HG02642 (cell line): ENCODE results near the gene HSPA5.
"Not testable (repeated sequence)": the region's sequence is repeated elsewhere in the genome, so short reads cannot be mapped to it uniquely, and the experiment has no call there.

Source experiments
- ATAC-seq: cut with Tn5 transposase; IDR thresholded peaks from one replicate; pipeline ENCODE4 v1.9.1; 2021; ENCODE audit warnings: mild to moderate bottlenecking; ENCODE audit not compliant: unreplicated experiment, poor library complexity

Gene HSPA5

GRCh38 chr9:125246261-125246667, 5.1 kb upstream of the HSPA5 start:
- no peak for ATAC-seq

DNA sequence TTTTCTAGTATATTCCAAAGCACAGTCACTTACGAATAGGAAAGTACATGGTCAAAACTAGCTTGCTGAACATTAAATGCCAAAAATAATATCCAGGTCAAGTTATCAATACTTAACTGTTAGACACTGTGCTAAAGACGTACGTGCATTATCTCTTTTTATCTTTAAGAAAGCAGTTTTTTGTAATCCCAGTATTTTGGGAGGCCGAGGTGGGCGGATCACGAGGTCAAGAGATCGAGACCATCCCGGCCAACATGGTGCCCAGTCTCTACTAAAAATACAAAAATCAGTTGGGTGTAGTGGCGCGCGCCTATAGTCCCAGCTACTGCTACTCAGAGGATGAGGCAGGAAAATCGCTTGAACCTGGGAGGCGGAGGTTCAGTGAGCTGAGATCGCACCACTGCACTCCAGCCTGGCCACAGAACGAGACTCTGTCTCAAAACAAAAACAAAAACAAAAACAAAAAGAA, 2.7 kb upstream of the HSPA5 start:
- no peak for ATAC-seq

DNA sequence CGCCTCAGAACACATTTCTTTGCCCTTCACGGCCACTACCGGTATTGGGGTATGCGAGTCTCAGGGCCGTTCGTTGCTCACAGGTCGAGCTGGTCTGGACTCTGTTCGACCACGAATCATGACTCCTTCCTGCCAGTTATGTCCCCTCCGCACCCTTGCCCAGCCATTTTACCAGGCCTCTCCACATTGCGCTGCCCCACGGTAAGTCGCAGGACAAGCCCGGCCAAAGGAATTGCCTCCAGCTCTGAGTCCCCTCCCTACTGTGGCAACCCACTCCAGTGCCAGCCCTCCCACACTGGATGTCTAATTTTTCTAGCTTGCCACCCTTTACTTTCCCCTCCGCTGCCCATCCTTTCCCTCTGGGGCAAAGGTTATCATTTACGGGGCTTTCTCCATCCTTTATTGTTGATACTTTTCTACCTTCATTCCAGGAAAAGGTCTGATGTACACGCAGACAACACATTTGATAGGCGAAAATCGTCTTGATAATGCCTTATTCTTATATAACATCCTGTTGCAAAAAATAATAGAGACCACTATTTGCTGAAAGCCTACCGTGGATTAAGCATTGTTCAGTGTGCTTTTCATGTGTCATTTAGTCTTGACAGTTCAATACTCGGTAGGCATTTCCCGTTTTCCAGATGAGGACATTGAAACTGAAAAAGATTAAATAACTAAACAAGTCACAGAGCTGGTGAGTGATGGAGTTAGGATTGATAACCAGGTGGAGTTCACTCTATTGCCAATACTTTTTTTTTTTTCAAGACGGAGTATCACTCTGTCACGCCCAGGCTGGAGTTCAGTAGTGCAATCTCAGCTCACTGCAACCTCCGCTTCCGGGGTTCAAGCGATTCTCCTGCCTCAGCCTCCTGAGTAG, 958 bp upstream of the HSPA5 start:
- ATAC-seq: no peak

DNA sequence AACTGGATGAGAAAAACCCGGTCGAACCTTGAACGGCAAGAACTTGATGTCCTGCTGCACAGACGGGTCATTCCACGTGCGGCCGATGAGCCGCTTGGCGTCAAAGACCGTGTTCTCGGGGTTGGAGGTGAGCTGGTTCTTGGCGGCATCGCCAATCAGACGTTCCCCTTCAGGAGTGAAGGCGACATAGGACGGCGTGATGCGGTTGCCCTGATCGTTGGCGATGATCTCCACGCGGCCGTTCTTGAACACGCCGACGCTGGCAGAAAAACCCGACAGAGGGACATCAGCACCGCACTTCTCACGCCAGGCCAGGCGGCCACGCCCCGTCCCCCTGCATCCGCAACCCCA, 519 bp downstream of the HSPA5 start:
- peak; percentile 27 for ATAC-seq

DNA sequence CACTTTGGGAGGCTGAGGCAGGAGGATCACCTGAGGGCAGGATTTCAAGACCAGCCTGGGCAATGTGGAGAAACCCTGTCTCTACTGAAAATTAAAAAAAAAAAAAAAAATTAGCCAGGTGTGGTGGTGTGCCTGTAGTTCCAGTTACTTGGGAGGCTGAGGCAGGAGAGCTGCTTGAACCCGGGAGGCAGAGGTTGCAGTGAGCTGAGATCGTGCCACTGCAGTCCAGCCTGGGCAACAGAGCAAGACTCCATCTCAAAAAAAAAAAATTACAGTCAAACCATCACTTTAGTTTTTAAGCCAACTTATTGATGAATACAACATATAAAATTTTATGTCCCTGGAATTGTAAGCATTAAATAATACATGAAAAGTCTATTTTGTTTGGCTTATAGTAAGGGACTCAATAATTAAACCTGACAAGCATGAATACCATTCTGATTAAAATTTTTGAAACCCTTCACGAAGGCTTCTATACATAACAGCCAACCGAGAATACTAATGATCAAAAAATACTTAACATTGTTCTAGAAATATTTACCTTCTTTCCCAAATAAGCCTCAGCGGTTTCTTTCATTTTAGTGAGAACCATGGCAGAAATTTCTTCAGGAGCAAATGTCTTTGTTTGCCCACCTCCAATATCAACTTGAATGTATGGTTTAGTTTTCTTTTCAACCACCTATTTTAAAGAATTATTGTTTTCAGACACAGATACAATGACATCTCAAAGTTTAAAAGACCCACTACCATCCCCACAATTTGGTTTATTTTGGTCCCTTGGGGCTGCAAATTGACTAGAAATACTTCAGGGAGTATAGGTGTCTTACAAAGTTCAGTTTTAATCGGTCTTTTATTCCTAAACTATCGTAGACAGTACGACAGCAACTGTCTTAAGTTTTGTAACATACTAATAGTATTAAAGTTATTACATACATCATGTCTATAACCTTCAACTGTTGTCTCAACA, 1.2 kb downstream of the HSPA5 start:
- ATAC-seq: no peak

- no peak for ATAC-seq
Observed at GRCh38 chr9:125238915-125239446, 2.2 kb downstream of the HSPA5 start.

DNA sequence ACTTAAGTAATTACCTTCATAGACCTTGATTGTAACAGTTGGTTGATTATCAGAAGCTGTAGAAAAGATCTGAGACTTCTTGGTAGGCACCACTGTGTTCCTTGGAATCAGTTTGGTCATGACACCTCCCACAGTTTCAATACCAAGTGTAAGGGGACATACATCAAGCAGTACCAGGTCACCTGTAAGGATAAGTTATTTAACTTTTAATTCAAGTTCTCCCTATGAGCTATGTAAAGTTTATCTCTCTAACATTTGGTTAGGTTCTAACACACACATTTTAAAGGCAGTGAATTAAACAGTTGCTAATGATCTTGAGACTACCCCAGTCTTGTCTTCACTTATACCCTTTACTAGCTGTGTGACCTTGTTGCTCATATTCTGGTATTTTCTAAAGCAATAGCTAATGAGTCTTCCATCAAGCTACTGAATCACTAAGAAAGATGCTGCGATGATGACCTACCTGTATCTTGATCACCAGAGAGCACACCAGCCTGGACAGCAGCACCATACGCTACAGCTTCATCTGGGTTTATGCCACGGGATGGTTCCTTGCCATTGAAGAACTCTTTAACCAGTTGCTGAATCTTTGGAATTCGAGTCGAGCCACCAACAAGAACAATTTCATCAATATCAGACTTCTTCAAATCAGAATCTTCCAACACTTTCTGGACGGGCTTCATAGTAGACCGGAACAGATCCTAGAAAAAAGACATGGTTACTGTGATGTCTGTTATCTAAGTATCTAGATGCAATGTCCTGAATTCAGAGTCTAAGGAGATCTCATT, 2.8 kb downstream of the HSPA5 start:
- ATAC-seq: no peak

DNA sequence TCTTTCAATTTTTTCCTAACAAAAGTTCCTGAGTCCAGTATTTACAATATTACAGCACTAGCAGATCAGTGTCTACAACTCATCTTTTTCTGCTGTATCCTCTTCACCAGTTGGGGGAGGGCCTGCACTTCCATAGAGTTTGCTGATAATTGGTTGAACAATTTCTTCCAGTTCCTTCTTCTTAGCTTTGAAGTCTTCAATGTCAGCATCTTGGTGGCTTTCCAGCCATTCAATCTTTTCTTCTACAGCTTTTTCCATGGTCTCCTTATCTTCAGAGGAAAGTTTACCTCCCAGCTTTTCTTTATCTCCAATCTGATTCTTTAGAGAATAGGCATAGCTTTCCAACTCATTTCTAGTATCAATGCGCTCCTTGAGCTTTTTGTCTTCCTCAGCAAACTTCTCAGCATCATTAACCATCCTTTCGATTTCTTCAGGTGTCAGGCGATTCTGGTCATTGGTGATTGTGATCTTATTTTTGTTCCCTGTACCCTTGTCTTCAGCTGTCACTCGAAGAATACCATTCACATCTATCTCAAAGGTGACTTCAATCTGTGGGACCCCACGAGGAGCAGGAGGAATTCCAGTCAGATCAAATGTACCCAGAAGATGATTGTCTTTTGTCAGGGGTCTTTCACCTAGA, 4.5 kb downstream of the HSPA5 start:
- ATAC-seq: not testable (repeated sequence)

GRCh38 chr9:125235804-125236519, 5.2 kb downstream of the HSPA5 start:
- ATAC-seq: no peak

- not testable (repeated sequence) for ATAC-seq
Observed at GRCh38 chr9:125234099-125234498, 7.0 kb downstream of the HSPA5 start.

GRCh38 chr9:125233678-125234077, 7.5 kb downstream of the HSPA5 start:
- no peak for ATAC-seq

GRCh38 chr9:125227761-125228160, 13.4 kb downstream of the HSPA5 start:
- ATAC-seq: no peak

DNA sequence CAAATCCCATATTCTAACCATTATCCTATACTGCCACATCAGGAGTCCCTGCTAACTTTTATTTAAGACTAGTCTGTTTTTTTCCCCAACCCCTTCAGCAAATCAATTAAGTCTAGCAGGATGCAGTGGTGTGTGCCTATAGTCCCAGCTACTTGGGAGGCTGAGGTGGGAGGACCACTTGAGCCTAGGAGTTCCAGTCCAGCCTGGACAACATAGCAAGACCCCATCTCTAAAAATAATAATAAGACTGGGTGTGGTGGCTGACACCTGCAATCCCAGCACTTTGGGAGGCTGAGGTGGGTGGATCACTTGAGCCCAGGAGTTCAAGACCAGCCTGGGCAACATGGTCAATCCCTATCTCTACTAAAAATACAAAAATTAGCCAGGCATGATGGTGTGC, 16.3 kb downstream of the HSPA5 start:
- ATAC-seq: not testable (repeated sequence)

DNA sequence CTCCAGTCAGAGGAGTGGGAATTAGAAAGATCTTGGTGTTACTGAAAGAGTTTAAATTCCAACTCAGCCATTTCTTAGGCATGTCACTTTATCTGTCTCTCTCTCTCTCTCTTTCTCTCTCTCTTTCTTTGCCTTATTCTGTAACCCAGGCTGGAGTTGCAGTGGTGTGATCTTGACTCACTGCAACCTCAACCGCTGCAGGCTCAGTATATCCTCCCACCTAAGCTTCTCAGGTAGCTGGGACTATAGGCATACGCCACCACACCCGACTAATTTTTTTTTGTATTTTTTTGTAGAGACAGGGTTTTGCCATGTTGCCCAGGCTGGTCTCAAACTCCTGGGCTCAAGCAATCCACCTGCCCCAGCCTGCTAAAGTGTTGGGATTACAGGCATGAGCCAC, 22.5 kb downstream of the HSPA5 start:
- no peak for ATAC-seq

DNA sequence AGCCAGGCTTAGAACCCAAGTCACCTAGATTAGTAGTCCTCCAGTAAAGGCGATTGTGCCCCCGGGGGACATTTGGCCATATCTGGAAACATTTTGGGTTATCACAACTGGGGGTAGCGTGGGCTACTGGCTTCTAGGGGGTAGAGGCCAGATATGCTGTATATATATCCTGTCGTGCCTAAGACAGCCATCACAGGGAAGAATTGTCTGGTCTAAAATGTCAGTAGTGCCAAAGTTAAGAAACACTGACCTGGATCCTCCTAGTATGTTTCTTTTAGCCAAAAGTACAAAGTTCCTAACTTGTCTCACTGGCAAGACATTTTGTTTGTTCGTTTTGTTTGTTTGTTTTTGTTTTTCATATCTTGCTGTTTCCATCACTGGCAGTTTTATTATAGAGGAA, 27.0 kb downstream of the HSPA5 start:
- no peak for ATAC-seq

GRCh38 chr9:125204477-125204876, 36.7 kb downstream of the HSPA5 start:
- ATAC-seq: no peak

DNA sequence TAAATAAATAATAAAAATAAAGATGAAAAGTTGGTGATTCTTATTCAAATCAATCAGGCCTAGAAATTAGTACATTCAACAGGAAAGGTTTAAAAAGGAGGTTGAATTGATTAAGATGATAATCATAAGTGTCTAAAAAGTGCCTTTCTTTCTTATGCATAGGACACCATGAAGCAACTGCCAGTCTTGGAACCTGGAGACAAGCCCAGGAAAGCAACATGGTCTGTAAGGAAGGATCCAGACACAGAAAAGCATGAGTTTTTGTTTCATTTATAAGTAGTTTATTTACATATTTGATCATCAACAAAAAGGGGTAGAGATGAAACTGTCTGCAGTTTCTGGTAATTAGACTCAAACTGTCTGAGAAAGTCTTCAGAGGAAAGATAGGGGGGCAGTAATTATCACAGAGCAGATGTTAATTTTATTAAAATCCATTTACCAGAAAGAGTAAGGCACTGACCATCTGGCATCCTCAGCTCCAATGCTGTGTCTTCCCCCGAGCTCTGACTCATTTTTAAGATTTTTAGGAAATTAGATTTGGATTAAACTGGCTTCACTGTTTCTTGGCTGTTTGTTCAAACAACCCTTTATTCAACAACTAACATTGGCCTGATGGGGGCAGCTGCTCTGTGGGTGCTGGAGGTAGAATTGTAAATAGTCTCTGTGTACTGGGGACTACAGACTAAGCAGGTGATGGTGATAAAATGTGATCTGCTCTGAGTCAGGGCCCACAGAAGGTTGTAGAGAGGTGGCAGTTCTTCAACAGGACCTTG, 38.1 kb downstream of the HSPA5 start:
- no peak for ATAC-seq
